Activated CD4-positive, alpha-beta T cell treated with anti-CD3 and anti-CD28 coated beads, Interleukin-2, amount 10 ng/mL, durations not matched to agents 7 days and 5 days (primary cell): ENCODE measurements around the gene WDR43. TPM values are rescaled to one million over a fixed set of nuclear protein-coding genes. Genes with fewer than 3 reads are reported as not detected.
A peak's percentile ranks its signal among the peaks of the same experiment; 100 is the strongest.

Experiments
- CTCF ChIA-PET: fragments of 350-600 bp; sonication (Branson Sonifier 250); formaldehyde crosslinking; loops from one replicate; lab custom pipeline; 2021; ENCODE audit warnings: antibody characterized with exemption; lab: Charles Lee
- POLR2A ChIA-PET: fragments of 350-600 bp; sonication (Branson Sonifier 250); formaldehyde crosslinking; loops from one replicate; lab custom pipeline; 2021; ENCODE audit warnings: antibody characterized with exemption; lab: Charles Lee
- DNase-seq: peaks from one replicate; pipeline ENCODE4 v3.0.0-alpha.2; 2020
- H3K27ac Mint-ChIP-seq: one replicate; pipeline ENCODE4 v1.8.0; 2021; ENCODE audit warnings: mild to moderate bottlenecking, moderate library complexity, mixed read lengths
- H3K27me3 Mint-ChIP-seq: one replicate; pipeline ENCODE4 v1.8.0; 2021; ENCODE audit warnings: mixed read lengths
- H3K36me3 Mint-ChIP-seq: one replicate; pipeline ENCODE4 v1.8.0; 2021; ENCODE audit warnings: low read depth, mixed read lengths
- H3K4me1 Mint-ChIP-seq: one replicate; pipeline ENCODE4 v1.8.0; 2021; ENCODE audit warnings: mixed read lengths
- H3K4me3 Mint-ChIP-seq: one replicate; pipeline ENCODE4 v1.8.0; 2021; ENCODE audit warnings: mild to moderate bottlenecking, moderate library complexity, mixed read lengths
- H3K9me3 Mint-ChIP-seq: one replicate; pipeline ENCODE4 v1.8.0; 2021; ENCODE audit warnings: mixed read lengths
- total RNA-seq, 2 experiments: library from RNA; stranded (reverse); gene quantifications; one replicate each; pipeline ENCODE4 v1.2.3, GENCODE V29; 2021

Gene WDR43
- total RNA-seq, 2 experiments from 2014 or later: 52.9 to 74.6 TPM

GRCh38 chr2:28952836-28953211 is 58.4 kb downstream of the WDR43 start:
- H3K9me3 Mint-ChIP-seq: peaks cover 3% of the 10 kb centered on the region
- POLR2A ChIA-PET: no interaction called here
- H3K4me1 Mint-ChIP-seq: peaks cover 4% of the 10 kb centered on the region
- DNase-seq: no peak
- H3K36me3 Mint-ChIP-seq: peaks cover 17% of the 10 kb centered on the region
- H3K27ac Mint-ChIP-seq: no peak overlapping the region
- no peaks in the 10 kb centered on the region for H3K27me3 Mint-ChIP-seq
- CTCF ChIA-PET: interaction anchor here (1.3 kb wide), 1 partner anchor 43 kb away, joined by 3 read pairs; no protein-coding TSS in a partner anchor
- no peak overlapping the region for H3K4me3 Mint-ChIP-seq

GRCh38 chr2:28955467-28955866 is 61.0 kb downstream of the WDR43 start:
- Mint-ChIP-seq H3K27ac (no peak overlapping the region), H3K9me3 (no peaks in the 10 kb centered on the region), H3K36me3 (no peaks in the 10 kb centered on the region), H3K4me3 (no peak overlapping the region), H3K27me3 (no peaks in the 10 kb centered on the region), H3K4me1 (peaks cover 3% of the 10 kb centered on the region)
- no peak for DNase-seq
- CTCF ChIA-PET: interaction anchor here (1.4 kb wide), 1 partner anchor 39 kb away, joined by 3 read pairs; no protein-coding TSS in a partner anchor
- POLR2A ChIA-PET: no interaction called here

DNA sequence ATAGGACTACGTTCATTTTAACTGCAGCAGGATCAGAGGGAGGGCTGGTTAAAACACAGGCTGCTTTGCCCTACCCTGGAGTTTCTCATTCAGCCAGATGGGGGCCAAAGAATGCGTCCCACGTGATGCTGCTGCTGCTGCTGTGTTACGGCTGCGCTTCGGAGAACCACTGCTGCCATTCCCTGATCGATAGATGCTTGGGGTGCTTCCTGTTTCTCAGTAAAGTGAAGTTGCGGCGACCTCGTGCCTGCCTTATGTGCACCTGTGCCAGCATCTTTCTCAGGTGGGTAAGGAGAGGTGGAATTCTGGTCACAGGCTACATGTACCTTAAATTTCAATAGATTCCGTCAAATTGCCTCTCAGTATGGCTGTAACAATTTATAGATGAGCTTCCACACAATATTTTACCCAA is 62.0 kb downstream of the WDR43 start:
- Mint-ChIP-seq H3K27ac (no peak overlapping the region), H3K4me1 (peaks cover 3% of the 10 kb centered on the region), H3K36me3 (no peaks in the 10 kb centered on the region)

GRCh38 chr2:28956890-28957289 is 62.4 kb downstream of the WDR43 start:
- DNase-seq: no peak
- H3K36me3 Mint-ChIP-seq: no peaks in the 10 kb centered on the region
- H3K4me1 Mint-ChIP-seq: peaks cover 3% of the 10 kb centered on the region
- no peak overlapping the region for H3K4me3 Mint-ChIP-seq
- H3K27ac Mint-ChIP-seq: no peak overlapping the region
- POLR2A ChIA-PET: no interaction called here
- CTCF ChIA-PET: interaction anchor here (1.4 kb wide), 1 partner anchor 37 kb away, joined by 3 read pairs; no protein-coding TSS in a partner anchor
- no peaks in the 10 kb centered on the region for H3K27me3 Mint-ChIP-seq
- H3K9me3 Mint-ChIP-seq: no peaks in the 10 kb centered on the region

More for the DNA sequence above, 62.0 kb downstream of the WDR43 start:
- CTCF ChIA-PET: interaction anchor here (1.4 kb wide), 1 partner anchor 38 kb away, joined by 3 read pairs; no protein-coding TSS in a partner anchor
- Mint-ChIP-seq H3K27me3 (no peaks in the 10 kb centered on the region), H3K9me3 (no peaks in the 10 kb centered on the region), H3K4me3 (no peak overlapping the region)
- POLR2A ChIA-PET: no interaction called here
- no peak for DNase-seq

GRCh38 chr2:28958689-28959088 is 64.2 kb downstream of the WDR43 start:
- POLR2A ChIA-PET: interaction anchor here (0.5 kb wide), 1 partner anchor 102 kb away, joined by 3 read pairs; no protein-coding TSS in a partner anchor
- Mint-ChIP-seq H3K9me3 (no peaks in the 10 kb centered on the region), H3K4me3 (no peak overlapping the region), H3K36me3 (no peaks in the 10 kb centered on the region), H3K4me1 (peaks cover 3% of the 10 kb centered on the region), H3K27me3 (no peaks in the 10 kb centered on the region), H3K27ac (no peak overlapping the region)
- DNase-seq: peak; percentile 62
- CTCF ChIA-PET: interaction anchor here (0.7 to 1.7 kb wide), 5 partner anchors 9 to 237 kb away, joined by 3 to 5 read pairs (median 3); no protein-coding TSS in a partner anchor

DNA sequence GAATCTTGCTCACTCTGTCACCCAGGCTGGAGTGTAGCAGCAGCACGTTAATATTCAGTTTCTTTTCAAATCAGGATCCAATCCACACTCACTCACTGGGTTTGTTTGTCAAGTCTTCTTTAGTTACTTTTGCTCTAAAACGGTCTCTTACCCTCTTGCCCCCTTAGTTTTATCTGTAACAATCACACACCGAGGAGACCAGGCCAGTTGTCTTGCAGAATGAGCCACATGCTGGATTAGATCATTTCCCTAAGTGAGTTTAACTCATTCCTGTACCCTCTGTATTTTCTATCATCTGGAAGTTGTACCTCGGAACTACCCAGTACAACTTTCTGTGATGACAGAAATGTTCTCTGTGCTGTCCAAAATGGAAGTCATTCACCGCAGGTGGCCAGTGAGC is 65.9 kb downstream of the WDR43 start:
- H3K9me3 Mint-ChIP-seq: no peaks in the 10 kb centered on the region

GRCh38 chr2:28962505-28962904 is 68.0 kb downstream of the WDR43 start:
- peaks cover 3% of the 10 kb centered on the region for H3K4me1 Mint-ChIP-seq
- POLR2A ChIA-PET: no interaction called here
- CTCF ChIA-PET: no interaction called here
- DNase-seq: no peak
- peaks cover 2% of the 10 kb centered on the region for H3K27me3 Mint-ChIP-seq
- H3K4me3 Mint-ChIP-seq: no peak overlapping the region
- no peak overlapping the region for H3K27ac Mint-ChIP-seq
- no peaks in the 10 kb centered on the region for H3K36me3 Mint-ChIP-seq
- H3K9me3 Mint-ChIP-seq: no peaks in the 10 kb centered on the region

More for the DNA sequence above, 65.9 kb downstream of the WDR43 start:
- CTCF ChIA-PET: interaction anchor here (1.4 kb wide), 1 partner anchor 21 kb away, joined by 3 read pairs; the partner anchor contains the start of gene TOGARAM2
- H3K4me3 Mint-ChIP-seq: no peak overlapping the region
- POLR2A ChIA-PET: no interaction called here
- no peak overlapping the region for H3K27ac Mint-ChIP-seq
- no peak for DNase-seq
- peaks cover 2% of the 10 kb centered on the region for H3K27me3 Mint-ChIP-seq
- H3K36me3 Mint-ChIP-seq: no peaks in the 10 kb centered on the region
- H3K4me1 Mint-ChIP-seq: peaks cover 3% of the 10 kb centered on the region

DNA sequence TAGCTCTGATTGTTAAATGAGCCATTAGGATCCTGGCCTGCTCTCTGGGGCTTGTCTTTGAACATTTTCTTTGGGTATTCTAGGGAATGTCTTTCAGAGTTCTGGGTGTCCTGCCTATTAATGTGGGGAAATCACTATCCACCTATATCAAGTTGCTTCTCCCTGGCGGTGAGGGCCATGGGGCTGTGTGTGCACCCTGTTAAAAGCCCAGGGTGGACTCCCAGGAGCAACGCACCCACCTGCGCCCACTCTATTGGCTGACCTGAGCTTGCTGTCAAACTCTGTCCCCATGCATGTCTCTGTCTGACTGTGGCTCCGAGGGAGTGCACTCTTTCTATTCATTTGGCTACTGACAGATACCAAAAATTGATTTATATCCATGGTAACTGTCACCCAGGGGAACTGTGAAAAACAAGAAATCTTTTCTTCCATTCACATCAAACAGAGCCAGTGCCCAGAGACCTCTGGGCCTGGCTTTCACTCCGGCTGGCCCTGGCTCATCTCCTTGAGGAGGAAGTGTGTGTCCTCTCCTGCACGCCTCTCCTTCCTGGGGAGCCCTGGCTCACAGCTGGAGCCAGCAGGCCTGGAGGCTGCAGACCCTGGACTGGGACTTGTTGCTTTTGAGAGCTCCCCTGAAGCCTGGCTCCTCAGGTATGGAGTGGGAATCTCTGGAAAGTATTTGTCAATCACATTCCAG is 76.1 kb downstream of the WDR43 start:
- Mint-ChIP-seq H3K4me3 (no peak overlapping the region), H3K27me3 (peaks cover 2% of the 10 kb centered on the region), H3K9me3 (peaks cover 6% of the 10 kb centered on the region), H3K27ac (no peak overlapping the region), H3K4me1 (peaks cover 10% of the 10 kb centered on the region), H3K36me3 (no peaks in the 10 kb centered on the region)
- POLR2A ChIA-PET: no interaction called here
- no peak for DNase-seq
- CTCF ChIA-PET: interaction anchor here (0.5 kb wide), 1 partner anchor 29 kb away, joined by 3 read pairs; no protein-coding TSS in a partner anchor

- no peaks in the 10 kb centered on the region for H3K36me3 Mint-ChIP-seq
- ChIA-PET CTCF (no interaction called here), POLR2A (no interaction called here)
- H3K9me3 Mint-ChIP-seq: peaks cover 6% of the 10 kb centered on the region
- no peak overlapping the region for H3K27ac Mint-ChIP-seq
- H3K27me3 Mint-ChIP-seq: peaks cover 2% of the 10 kb centered on the region
- DNase-seq: no peak
- H3K4me1 Mint-ChIP-seq: peaks cover 10% of the 10 kb centered on the region
- no peak overlapping the region for H3K4me3 Mint-ChIP-seq
Measured at GRCh38 chr2:28972778-28973335, 78.4 kb downstream of the WDR43 start.

GRCh38 chr2:28974252-28974651 is 79.8 kb downstream of the WDR43 start:
- Mint-ChIP-seq H3K27me3 (peaks cover 2% of the 10 kb centered on the region), H3K9me3 (peaks cover 6% of the 10 kb centered on the region), H3K4me3 (no peak overlapping the region), H3K36me3 (no peaks in the 10 kb centered on the region), H3K4me1 (peaks cover 10% of the 10 kb centered on the region), H3K27ac (no peak overlapping the region)
- ChIA-PET CTCF (no interaction called here), POLR2A (no interaction called here)
- no peak for DNase-seq

GRCh38 chr2:28975671-28976070 is 81.2 kb downstream of the WDR43 start:
- peaks cover 6% of the 10 kb centered on the region for H3K9me3 Mint-ChIP-seq
- no peaks in the 10 kb centered on the region for H3K36me3 Mint-ChIP-seq
- CTCF ChIA-PET: no interaction called here

GRCh38 chr2:28976584-28976983 is 82.1 kb downstream of the WDR43 start:
- CTCF ChIA-PET: no interaction called here

More at GRCh38 chr2:28975671-28976070, 81.2 kb downstream of the WDR43 start:
- POLR2A ChIA-PET: no interaction called here
- no peak for DNase-seq
- peaks cover 10% of the 10 kb centered on the region for H3K4me1 Mint-ChIP-seq
- H3K27me3 Mint-ChIP-seq: peaks cover 2% of the 10 kb centered on the region
- no peak overlapping the region for H3K4me3 Mint-ChIP-seq
- no peak overlapping the region for H3K27ac Mint-ChIP-seq

More at GRCh38 chr2:28976584-28976983, 82.1 kb downstream of the WDR43 start:
- no peak for DNase-seq
- no peak overlapping the region for H3K27ac Mint-ChIP-seq
- POLR2A ChIA-PET: no interaction called here
- no peaks in the 10 kb centered on the region for H3K27me3 Mint-ChIP-seq
- no peak overlapping the region for H3K4me3 Mint-ChIP-seq
- H3K9me3 Mint-ChIP-seq: peaks cover 6% of the 10 kb centered on the region
- peaks cover 10% of the 10 kb centered on the region for H3K4me1 Mint-ChIP-seq
- no peaks in the 10 kb centered on the region for H3K36me3 Mint-ChIP-seq
